Activated CD4-positive, CD25-positive, alpha-beta regulatory T cell treated with anti-CD3 and anti-CD28 coated beads, Interleukin-2, amount 50 U/mL, for 24 hours (primary cell): ENCODE results near the gene TMEM52.
"Not testable (repeated sequence)": the region's sequence is repeated elsewhere in the genome, so short reads cannot be mapped to it uniquely, and the experiment has no call there.

Source experiments
- ATAC-seq, 2 donors: fragments of 150-1000 bp; cut with Tn5 transposase; one replicate each; pipeline ENCODE4 v1.10.0; 2021; ENCODE audit warnings: mild to moderate bottlenecking in 1 of 2, moderate library complexity in 1 of 2

TMEM52 gene

DNA sequence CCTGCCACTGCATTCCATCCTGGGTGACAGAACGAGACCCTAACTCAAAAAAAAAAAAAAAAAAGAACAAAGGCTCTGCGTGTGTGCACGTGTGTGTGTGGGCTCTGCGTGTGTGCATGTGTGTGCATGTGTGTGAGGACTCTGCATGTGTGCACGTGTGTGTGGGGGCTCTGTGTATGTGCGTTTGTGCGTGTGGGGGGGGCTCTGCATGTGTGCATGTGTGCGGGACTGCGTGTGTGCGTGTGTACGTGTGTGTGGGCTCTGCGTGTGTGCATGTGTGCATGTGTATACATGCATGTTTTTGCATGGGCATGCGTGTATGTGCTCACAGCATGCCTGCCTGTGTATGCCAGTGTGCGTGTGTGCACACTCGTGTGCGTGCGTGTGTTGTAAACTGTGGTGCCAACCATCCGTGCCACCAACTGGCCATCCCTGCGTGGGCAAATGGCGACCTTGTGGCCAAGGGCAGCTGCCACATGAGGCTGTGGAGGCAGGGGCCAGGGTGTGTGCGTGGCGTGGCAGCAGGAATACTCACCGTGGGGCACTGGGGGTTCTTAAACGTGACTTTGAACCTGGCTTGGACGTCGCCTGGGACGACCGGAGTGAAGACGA lies 26.8 kb upstream of the TMEM52 start:
- ATAC-seq: no peak

GRCh38 chr1:1943834-1944570 lies 24.9 kb upstream of the TMEM52 start:
- peak; percentile 89 for ATAC-seq

DNA sequence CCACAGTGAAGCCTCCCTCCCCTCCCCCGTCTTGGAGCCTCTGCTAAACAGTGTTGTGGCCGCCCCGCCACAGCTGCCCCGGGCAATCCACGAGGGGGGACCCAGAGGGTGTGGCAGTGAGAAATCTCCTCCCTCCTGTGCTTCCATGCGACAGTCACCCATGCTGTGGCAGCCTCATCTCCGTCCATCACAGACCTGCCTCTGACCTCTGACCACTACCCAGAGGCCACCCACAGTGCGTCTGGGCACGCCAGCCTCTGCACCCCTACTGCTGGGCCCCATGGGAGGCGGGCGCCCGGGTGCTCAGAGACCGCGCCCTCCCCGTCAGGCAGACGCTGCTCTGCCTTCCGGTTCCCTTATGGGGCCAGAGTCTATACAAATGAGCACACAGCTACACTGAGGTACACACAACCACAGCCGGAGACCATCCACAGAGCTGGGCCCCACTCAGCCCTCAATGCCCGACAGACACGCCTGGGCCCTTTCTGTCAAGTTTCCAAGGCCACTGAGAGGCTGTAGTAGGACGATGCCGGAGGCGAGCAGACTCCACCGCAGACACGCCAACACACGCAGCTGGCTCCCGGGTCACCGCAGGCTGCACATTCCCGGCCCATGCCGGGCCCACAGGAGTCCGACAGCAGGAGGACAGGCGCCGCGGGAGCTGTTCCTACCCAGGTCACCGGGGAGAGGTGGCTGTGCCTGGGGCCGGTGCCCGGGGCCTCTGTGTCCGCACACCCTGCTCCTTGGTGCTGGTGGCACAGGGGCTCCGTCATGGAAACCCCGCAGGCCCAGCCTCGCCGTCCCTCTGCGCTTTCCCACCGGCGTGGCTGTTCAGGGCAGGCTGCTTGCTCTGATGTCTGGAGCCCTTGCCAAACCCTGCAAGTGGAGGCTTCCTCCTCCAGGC lies 23.9 kb upstream of the TMEM52 start:
- no peak for ATAC-seq

- ATAC-seq: no peak
These were observed 23.0 kb upstream of the TMEM52 start for GRCh38 chr1:1941868-1942752.

DNA sequence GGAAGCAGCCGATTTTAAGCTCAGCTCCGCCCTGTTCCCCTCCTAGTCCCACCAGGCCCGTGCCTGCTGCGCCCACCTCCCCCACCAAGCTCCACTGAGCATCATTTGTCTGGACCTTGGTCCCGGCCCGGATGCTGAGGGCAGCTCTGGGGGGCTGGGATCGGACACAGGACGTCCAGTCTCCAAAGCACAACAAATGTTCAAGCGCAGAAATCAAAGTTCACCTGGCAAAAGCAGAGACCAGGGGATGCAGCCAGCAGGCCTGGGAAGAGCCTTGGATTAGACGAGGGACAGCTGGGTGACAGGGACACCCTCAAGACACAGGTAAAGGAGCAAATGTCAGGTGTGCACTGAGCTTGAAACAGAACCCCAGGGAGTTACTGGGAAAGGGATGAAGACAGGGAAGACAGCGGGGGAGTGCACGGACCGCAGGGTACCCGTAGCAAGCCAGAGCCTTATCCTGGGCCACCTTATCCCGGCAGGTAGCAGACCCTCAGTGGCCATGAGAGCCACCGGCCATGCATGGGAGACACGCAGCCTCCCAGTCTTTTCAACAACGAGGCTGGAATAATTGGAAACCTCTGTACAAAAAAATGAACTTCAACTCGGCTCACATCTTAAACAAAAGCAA lies 22.2 kb upstream of the TMEM52 start:
- ATAC-seq: no peak

DNA sequence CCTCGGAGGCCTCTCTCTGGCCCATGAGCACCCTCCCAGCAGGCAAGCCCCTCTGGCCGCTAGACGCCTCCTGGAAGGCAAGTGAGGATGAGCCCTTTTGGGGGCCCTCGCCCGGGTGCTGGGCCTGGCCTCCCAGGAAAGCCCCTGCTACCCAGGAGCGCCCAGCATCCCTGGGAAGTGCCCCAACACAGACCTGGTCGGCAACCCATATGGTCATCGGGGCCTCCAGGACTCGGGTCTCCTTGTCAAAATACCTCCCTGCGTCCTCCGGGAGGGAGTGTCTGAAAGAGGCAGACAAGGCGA lies 21.0 kb upstream of the TMEM52 start:
- no peak for ATAC-seq

DNA sequence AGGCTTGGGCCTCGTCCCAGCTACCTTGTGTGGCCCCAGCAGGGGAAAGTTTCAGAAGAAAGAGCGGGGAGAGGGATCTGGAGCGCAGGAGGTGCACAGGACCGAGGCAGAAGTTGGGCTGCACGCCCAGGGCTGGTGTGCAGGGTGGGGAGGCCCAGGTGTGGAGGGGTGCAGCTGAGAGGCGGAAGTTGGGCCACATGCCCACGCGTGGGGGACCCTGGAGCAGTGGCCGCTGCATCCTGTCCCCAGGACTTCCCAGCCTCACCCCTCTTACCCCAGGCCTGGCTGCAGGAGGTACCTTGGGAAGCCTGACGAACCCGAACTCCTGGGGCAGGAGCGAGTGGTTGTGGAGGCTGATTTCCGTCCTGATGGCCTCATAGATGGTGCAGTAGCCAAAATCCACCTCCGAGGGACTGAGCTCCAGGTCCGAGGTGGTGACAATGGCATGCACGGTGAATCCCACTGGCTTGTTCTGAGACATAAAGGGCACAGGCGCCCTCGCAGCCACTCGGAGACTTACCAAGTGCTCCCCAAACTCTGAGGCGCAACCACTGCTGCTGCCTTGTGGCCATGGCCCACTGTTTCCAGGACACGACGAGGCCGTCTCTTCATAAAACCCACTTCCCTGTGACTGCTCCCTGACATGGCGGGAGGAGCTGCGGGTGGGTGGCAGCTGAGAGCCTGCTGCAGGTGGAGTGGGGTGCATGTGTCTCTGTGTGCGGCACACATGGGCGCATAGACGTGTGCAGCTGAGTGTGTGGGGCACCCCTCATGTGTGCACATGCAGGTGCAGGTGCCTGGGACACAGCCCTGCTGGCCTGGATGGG lies 20.4 kb upstream of the TMEM52 start:
- no peak for ATAC-seq

DNA sequence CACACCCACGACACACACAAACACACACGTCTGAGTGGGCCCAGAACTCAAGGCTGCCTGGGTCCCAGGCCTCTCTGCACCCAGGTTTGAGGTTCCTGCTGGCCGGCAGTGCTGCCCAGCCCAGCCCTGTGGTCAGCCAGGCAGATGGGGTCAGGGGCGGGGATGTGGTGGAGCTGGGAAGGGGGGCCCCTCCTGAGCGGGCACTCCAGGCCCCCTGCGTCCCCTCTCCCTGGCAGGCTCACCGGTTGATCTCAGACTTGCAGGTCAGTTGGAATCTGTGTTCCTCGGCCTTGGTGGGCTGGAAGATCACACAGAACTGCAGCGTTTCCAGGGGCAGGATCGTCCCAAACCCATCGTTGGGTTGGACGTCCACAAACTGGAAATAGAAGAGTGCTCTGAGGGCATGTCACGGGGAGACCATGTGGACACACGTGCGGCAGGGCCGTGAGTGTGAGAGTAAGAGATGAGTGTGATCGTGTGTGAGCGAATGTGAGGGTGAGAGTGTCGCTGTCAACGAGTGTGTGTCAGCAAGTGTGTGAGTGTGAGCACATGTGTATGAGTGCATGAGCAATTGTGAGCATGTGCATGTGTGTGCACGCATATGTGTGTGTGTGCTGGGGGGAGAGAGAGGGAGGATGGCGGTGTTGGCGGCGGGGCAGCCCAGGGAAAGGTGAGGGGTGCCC lies 19.7 kb upstream of the TMEM52 start:
- ATAC-seq: no peak

GRCh38 chr1:1938276-1938573 lies 19.1 kb upstream of the TMEM52 start:
- ATAC-seq: no peak

- ATAC-seq: no peak
These were observed 18.6 kb upstream of the TMEM52 start for GRCh38 chr1:1937549-1938275.

DNA sequence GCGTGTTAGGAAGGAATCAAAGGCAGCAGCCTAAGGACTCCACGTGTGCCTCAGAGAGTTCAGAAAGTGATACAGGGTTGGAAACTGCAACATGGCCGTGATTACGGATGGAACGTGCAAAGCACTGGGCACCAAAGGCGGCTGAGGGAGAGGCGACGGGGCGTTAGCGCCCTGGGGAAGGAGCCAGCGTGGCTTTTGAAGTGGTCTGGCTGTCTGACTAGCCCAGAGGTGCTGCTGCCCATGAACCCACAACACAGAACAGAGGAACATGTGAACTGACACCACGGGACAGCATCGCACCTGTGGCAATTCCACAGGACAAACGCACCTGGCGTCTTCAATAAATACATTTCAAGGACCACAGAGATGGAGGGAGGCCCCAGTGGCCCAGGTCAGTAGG lies 18.0 kb upstream of the TMEM52 start:
- ATAC-seq: no peak

GRCh38 chr1:1934848-1935247 lies 15.8 kb upstream of the TMEM52 start:
- ATAC-seq: not testable (repeated sequence)

DNA sequence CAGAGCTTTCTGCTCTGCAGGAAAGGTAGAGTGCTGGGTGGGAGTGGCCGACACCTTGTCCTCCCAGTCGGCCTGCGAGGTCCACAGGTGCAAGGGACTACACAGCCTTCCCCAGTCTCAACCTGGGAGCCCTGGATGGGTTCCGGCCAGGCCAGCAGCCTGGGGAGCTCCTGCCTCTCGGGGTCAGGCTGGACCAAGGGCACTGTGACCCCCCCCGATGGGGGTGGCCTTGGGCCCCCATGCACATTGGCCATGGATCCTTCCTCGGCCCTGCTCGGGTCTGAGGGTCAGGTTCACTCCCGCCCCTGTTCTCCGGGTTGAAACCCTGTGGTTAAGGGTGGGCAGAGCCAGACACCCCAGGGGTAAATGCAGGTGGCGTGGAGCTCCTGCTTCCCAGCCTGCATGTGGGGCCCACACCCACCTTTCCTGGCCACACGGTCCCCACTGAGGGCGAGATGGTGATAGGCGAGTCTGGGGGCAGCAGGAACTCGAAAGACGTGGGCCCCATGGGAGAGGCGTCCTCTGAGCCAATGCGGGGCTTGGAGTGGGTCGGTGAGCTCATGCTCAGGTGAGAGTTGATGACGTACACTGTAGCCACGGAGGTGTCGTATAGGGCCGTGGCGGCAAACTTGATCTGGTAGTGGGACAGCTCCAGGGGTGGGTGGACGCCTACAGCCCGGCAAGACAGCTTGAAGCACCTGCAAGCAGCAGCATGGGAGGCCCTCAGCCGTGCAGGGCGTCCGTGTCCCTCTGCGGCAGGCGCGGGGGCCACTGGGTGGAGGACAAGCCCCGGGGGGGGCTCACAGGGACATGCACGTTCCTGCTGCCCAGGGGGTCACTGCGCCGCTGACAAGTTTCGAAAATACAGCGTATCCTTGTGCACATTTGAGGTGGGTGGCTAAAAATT lies 10.8 kb upstream of the TMEM52 start:
- no peak for ATAC-seq

GRCh38 chr1:1929102-1929638 lies 10.1 kb upstream of the TMEM52 start:
- ATAC-seq: no peak

DNA sequence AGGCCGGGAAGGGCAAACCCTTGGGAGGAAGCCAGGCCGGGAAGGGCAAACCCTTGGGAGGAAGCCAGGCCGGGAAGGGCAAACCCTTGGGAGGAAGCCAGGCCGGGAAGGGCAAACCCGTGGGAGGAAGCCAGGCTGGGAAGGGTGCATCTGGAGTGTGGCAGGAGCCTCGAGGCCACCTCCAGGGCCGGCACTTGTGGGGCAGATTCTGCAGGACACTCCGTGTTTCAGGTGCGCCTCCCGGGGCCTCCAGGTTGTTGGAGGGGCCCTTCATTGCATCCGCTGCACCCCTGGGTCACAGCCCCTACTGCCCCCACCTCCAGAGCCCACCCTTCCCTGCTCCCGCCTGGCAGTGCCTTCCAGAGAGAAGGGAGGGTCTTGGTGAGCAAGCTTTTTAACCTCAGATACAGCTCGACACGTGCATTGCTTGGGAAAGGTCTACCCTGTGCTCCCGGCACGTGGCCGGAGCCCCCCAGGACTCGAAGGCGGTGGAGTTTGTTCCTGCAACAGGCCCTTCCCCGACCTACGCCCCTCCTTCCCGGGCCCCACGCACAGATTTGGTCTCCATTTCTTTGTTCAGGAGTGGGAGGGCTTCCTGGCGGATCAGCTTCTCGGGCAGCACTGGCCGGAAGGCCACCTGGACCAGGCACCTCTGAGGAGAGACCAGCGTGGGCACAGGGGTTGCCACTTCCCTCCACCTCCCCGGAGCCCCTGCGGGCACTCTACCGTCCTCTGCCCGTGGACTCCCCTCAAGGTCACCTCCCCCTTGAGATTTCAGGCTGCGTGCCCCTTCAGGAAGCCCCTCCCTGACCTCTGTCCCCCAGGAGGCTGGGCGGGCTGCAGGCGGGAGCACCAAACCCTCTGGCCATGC lies 9.4 kb upstream of the TMEM52 start:
- no peak for ATAC-seq

GRCh38 chr1:1927751-1928150 lies 8.7 kb upstream of the TMEM52 start:
- ATAC-seq: no peak

- ATAC-seq: no peak
These were observed 8.0 kb upstream of the TMEM52 start for GRCh38 chr1:1926886-1927660.
